Fibroblast of pulmonary artery (primary cell): ENCODE results near the gene PTPRU.

ENCODE experiments used
- DNase-seq: peaks from one replicate; pipeline ENCODE4 v3.0.0-alpha.2; 2010; ENCODE audit warnings: low read depth
- H3K4me3 ChIP-seq: replicated peaks from 2 replicates; pipeline ENCODE4 v1.5.1; 2011; ENCODE audit warnings: low read depth, mild to moderate bottlenecking, control low read depth, low read length, moderate library complexity
- CTCF ChIP-seq: IDR thresholded peaks from 2 replicates; pipeline ENCODE4 v1.5.1; 2011; ENCODE audit warnings: mild to moderate bottlenecking, control low read depth, low read length, inconsistent platforms; ENCODE audit errors: missing control alignments

Gene PTPRU

GRCh38 chr1:29235955-29236711 lies at the start of gene PTPRU:
PTPRU (plus strand) TSS chr1:29236522; CDS start chr1:29236645, 123 bp downstream.
- no peak for TF ChIP-seq CTCF
- peak; percentile 69 for DNase-seq

GRCh38 chr1:29186707-29187106 lies 49.6 kb upstream of the PTPRU start:
- no peak for DNase-seq
- H3K4me3 ChIP-seq: no peak overlapping the region
- TF ChIP-seq CTCF: no peak

More at GRCh38 chr1:29235955-29236711, at the start of gene PTPRU:
- peak within 1 kb of the TSS; percentile 88 for H3K4me3 ChIP-seq

GRCh38 chr1:29190718-29191117 lies 45.6 kb upstream of the PTPRU start:
- no peak for TF ChIP-seq CTCF
- DNase-seq: no peak
- no peak overlapping the region for H3K4me3 ChIP-seq

GRCh38 chr1:29193879-29194455 lies 42.4 kb upstream of the PTPRU start:
- TF ChIP-seq CTCF: no peak
- DNase-seq: no peak
- H3K4me3 ChIP-seq: no peak overlapping the region

GRCh38 chr1:29195881-29196291 lies 40.4 kb upstream of the PTPRU start:
- no peak for DNase-seq
- no peak overlapping the region for H3K4me3 ChIP-seq
- TF ChIP-seq CTCF: no peak

- TF ChIP-seq CTCF: no peak
- H3K4me3 ChIP-seq: no peak overlapping the region
- peak; percentile 33 for DNase-seq
Measured at GRCh38 chr1:29196863-29197589, 39.3 kb upstream of the PTPRU start.
